Stomach smooth muscle (tissue), 2 donors: ENCODE data around the gene ANKFY1.

Experiments used
- H3K27ac ChIP-seq: one replicate; pipeline ENCODE4 v1.7.0; 2013; ENCODE audit warnings: mild to moderate bottlenecking, low read length, inconsistent platforms
- H3K27me3 ChIP-seq, 2 donors: one replicate each; pipeline ENCODE4 v1.7.0; 2013; ENCODE audit warnings: low read length in 2 of 2; ENCODE audit not compliant: insufficient read depth in 2 of 2, control insufficient read depth in 1 of 2
- H3K36me3 ChIP-seq, 2 donors: one replicate each; pipeline ENCODE4 v1.7.0; 2013; ENCODE audit warnings: low read length in 2 of 2; ENCODE audit not compliant: control insufficient read depth in 2 of 2, insufficient read depth in 2 of 2
- H3K4me1 ChIP-seq: one replicate; pipeline ENCODE4 v1.7.0; 2013; ENCODE audit warnings: low read length; ENCODE audit not compliant: control insufficient read depth, insufficient read depth
- H3K4me3 ChIP-seq, 2 donors: one replicate each; pipeline ENCODE4 v1.7.0; 2013; ENCODE audit warnings: low read length in 2 of 2
- H3K9ac ChIP-seq, 2 donors: one replicate each; pipeline ENCODE4 v1.7.0; 2013; ENCODE audit warnings: low read length in 2 of 2, mild to moderate bottlenecking in 1 of 2
- H3K9me3 ChIP-seq, 2 donors: one replicate each; pipeline ENCODE4 v1.7.0; 2013; ENCODE audit warnings: low read length in 2 of 2; ENCODE audit not compliant: control insufficient read depth in 2 of 2
- donor health status: healthy.
- donor health status: Pancreatic carcinoma.

Gene ANKFY1

DNA sequence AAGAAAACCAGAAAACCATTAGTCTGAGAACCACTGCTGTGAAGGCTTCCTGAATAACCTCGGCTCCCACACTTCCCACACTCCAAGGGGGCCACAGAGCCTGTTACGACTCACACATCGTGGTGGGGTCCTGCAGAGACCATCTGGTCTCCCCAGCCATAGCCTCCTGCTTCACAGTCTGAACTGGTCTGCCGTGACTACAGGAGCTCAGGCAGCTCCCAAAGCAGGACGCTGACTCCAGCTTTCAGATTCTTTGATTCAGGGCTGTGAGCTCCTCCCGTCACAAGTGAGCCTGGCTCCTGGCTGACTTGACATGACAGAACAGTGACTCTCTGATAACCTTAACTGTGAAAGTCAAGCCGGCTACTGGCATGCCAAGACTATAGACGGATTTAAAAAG, 83.0 kb downstream of the ANKFY1 start:
- Histone ChIP-seq H3K9ac (no peak overlapping the region), H3K27me3 (no peaks in the 10 kb centered on the region), H3K27ac (no peak overlapping the region), H3K4me1 (no peaks in the 10 kb centered on the region), H3K4me3 (no peak overlapping the region), H3K9me3 (no peaks in the 10 kb centered on the region), H3K36me3 (peaks cover 77 to 80% of the 10 kb centered on the region in 2 donors)

DNA sequence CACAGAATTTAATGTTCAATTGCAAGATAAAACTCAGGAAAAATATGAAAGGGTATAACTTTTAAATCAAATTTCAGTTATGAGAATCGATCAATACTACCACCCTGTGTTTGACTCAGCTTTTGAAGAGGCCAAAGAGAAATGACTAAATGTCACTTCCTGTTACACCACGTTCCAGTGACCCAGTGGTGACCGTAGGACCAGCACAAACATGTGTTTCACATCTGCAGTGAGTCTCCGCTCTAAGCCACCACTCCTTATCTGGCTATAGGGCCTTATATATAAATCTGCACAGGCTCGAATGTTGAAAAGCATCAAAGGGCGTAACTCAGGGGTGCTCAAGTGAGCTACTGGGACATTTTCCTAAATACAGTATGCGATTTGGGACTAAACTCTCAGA, 84.7 kb downstream of the ANKFY1 start:
- Histone ChIP-seq H3K27ac (no peak overlapping the region), H3K27me3 (no peaks in the 10 kb centered on the region), H3K9me3 (no peaks in the 10 kb centered on the region), H3K4me1 (no peaks in the 10 kb centered on the region), H3K9ac (no peak overlapping the region), H3K4me3 (no peak overlapping the region), H3K36me3 (peaks cover 73 to 81% of the 10 kb centered on the region in 2 donors)

DNA sequence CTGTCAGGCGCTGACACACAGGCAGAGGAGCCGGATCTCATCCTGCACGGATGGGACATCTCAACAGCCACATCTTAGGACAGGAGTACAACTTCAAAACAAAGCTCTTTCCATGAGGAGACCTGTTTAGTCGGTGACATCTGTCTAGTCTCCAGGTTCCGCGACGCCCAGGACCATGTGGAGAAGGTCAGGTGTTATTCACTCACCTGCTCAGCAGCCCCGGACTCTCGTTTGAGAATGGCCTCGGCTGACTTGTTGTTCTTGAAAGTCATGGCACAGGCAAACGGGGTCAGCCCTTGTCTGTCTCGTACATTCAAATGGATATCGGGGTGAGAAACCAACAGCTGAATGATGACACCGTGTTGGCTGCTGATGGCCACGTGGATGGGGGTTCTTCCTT, 85.1 kb downstream of the ANKFY1 start:
- H3K9me3 ChIP-seq: no peaks in the 10 kb centered on the region
- no peaks in the 10 kb centered on the region for H3K4me1 ChIP-seq
- H3K27me3 ChIP-seq: no peaks in the 10 kb centered on the region
- peaks cover 73 to 84% of the 10 kb centered on the region in 2 donors for H3K36me3 ChIP-seq
- no peak overlapping the region for H3K27ac ChIP-seq
- H3K4me3 ChIP-seq: no peak overlapping the region
- H3K9ac ChIP-seq: no peak overlapping the region

GRCh38 chr17:4177806-4178205, 86.0 kb downstream of the ANKFY1 start:
- no peak overlapping the region for H3K27ac ChIP-seq
- no peak overlapping the region for H3K4me3 ChIP-seq
- peaks cover 69 to 81% of the 10 kb centered on the region in 2 donors for H3K36me3 ChIP-seq
- no peak overlapping the region for H3K9ac ChIP-seq
- H3K9me3 ChIP-seq: no peaks in the 10 kb centered on the region
- H3K4me1 ChIP-seq: no peaks in the 10 kb centered on the region
- H3K27me3 ChIP-seq: no peaks in the 10 kb centered on the region

GRCh38 chr17:4176808-4177472, 86.8 kb downstream of the ANKFY1 start:
- Histone ChIP-seq H3K9me3 (no peaks in the 10 kb centered on the region), H3K4me3 (no peak overlapping the region), H3K27me3 (no peaks in the 10 kb centered on the region), H3K9ac (no peak overlapping the region), H3K4me1 (no peaks in the 10 kb centered on the region), H3K36me3 (peaks cover 70 to 83% of the 10 kb centered on the region in 2 donors), H3K27ac (no peak overlapping the region)

- H3K4me1 ChIP-seq: no peaks in the 10 kb centered on the region
- no peak overlapping the region for H3K9ac ChIP-seq
- no peak overlapping the region for H3K4me3 ChIP-seq
- H3K27me3 ChIP-seq: no peaks in the 10 kb centered on the region
- no peak overlapping the region for H3K27ac ChIP-seq
- H3K9me3 ChIP-seq: no peaks in the 10 kb centered on the region
- H3K36me3 ChIP-seq: peaks cover 71 to 84% of the 10 kb centered on the region in 2 donors
These were observed 87.6 kb downstream of the ANKFY1 start for GRCh38 chr17:4175921-4176807.

GRCh38 chr17:4174556-4174955, 89.2 kb downstream of the ANKFY1 start:
- H3K9ac ChIP-seq: no peak overlapping the region
- no peaks in the 10 kb centered on the region for H3K27me3 ChIP-seq
- no peak overlapping the region for H3K4me3 ChIP-seq
- peaks cover 77 to 88% of the 10 kb centered on the region in 2 donors for H3K36me3 ChIP-seq
- no peak overlapping the region for H3K27ac ChIP-seq
- no peaks in the 10 kb centered on the region for H3K9me3 ChIP-seq
- H3K4me1 ChIP-seq: no peaks in the 10 kb centered on the region

GRCh38 chr17:4173781-4174180, 90.0 kb downstream of the ANKFY1 start:
- H3K9me3 ChIP-seq: no peaks in the 10 kb centered on the region
- no peak overlapping the region for H3K27ac ChIP-seq
- no peak overlapping the region for H3K4me3 ChIP-seq
- no peak overlapping the region for H3K9ac ChIP-seq
- peaks cover 77 to 88% of the 10 kb centered on the region in 2 donors for H3K36me3 ChIP-seq
- no peaks in the 10 kb centered on the region for H3K4me1 ChIP-seq
- no peaks in the 10 kb centered on the region for H3K27me3 ChIP-seq

DNA sequence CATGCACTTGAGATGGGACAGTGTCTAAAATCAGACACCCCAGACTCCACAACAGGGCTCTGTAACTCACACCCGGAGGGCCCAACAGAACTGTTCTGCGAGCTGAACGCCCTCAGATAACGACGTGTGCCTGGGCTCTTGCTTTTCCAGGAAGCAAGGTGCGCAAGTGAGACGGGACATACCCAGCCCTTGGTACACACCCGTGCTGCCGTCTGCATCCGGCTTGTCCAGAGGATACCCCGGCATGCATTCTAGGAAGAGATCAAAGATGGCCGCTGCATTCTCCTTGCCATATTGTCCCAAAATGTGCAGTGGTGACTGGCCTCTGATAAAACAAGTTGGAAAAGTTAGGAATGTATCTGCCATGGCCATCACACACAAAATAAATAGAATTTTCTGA, 91.4 kb downstream of the ANKFY1 start:
- Histone ChIP-seq H3K9ac (no peak overlapping the region), H3K27ac (no peak overlapping the region), H3K4me1 (no peaks in the 10 kb centered on the region), H3K27me3 (no peaks in the 10 kb centered on the region), H3K9me3 (no peaks in the 10 kb centered on the region), H3K4me3 (no peak overlapping the region), H3K36me3 (peaks cover 70 to 85% of the 10 kb centered on the region in 2 donors)

DNA sequence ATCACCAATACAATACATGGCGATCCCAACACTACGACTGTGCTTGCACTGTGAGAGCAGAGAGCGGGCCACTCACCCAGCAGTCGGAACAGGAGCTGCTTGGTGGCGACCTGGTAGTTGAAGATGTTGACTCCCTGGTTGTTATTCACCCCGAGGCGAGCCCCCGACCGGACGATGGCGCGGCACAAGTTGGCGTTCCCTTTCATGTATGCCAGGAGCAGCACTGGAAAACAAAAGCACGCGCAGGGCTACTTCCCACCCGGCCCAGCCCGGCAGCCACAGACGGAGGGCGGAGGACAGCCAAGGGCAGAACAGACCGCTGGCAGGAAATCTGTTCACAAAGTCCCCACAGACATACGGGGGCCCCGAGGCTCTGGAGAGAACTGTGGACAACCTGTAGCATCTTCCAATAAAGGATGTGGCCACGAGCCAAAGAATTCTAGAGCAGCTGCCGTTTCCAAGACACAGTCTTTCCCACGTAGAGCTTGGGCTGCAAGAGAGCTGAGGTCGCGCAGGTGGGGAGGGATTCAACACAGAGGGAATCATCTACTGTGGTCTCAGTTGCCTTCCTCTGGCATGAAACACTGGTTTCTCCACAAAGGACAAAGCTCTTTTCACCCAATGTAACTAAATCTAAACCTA, 93.0 kb downstream of the ANKFY1 start:
- Histone ChIP-seq H3K9me3 (no peaks in the 10 kb centered on the region), H3K4me3 (no peak overlapping the region), H3K36me3 (peaks cover 69 to 80% of the 10 kb centered on the region in 2 donors), H3K4me1 (no peaks in the 10 kb centered on the region), H3K27me3 (no peaks in the 10 kb centered on the region), H3K9ac (no peak overlapping the region), H3K27ac (no peak overlapping the region)
